Stimulated activated CD8-positive, alpha-beta memory T cell treated with anti-CD3 and anti-CD28 coated beads, Interleukin-7, amount 100 ng/mL, for 48 hours (primary cell): ENCODE measurements around the gene TMEM98.
"Not testable (repeated sequence)": the region's sequence is repeated elsewhere in the genome, so short reads cannot be mapped to it uniquely, and the experiment has no call there.

Source experiments
- DNase-seq, 2 donors: peaks; one replicate each; pipeline ENCODE4 v3.0.0-alpha.2; 2020; ENCODE audit warnings: low read depth in 1 of 2; ENCODE audit errors: extremely low read depth in 1 of 2

The TMEM98 gene

DNA sequence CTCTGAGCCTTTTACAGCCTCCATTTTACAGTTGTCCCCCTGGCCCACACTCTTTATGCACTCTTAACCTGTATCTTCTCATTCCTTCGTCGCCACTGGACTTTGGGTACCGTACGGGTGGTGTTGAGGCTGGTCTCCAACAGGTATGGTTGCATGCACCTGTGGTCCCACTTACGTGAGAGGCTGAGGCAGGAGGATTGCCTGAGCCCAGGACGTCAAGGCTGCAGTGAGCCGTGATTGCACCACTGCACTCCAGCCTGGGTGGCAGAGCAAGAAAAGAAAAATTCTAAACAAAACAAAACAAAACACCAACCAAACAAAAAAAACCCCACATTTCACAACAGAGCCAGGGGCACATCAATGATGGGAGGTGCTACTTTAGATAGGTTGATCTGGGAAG, 14.4 kb upstream of the TMEM98 start:
- no peak for DNase-seq

DNA sequence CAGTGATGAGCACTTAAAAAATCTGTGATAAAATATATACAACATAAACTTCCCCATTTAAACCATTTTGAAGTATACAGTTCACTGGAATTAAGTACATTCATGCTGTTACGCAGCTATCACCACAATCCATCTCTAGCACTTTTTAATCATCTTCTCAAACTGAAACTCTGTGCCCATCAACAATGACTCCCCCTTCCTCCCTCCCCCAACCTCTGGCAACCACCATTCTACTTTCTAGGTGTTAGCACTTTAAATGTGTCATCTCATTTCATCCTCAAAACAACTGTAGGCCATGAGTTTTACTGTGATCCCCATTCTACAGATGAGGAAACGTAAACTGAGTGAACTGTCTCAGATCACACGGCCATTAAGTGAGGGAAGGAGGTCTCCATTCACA, 13.8 kb upstream of the TMEM98 start:
- DNase-seq: peak in 1 of 2 donors; percentile 58

DNA sequence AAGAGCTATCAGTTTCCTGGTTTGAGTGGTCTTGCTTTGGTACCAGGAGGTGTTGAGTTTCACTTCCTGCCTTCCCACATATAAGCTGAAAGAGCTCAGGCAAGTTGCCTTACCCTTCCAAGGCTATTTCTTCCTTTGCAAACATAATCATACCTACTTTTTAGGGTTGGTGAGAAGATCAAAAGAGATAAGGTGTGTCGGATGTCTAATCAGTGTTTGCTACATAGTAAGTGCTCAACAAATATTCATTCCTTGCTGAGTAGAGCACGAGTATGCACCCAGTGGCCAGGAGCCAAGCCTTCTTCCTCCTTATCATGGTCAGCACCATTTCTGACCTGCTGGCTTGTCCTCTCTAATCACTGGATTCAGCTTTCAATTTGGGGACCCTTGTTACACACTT, 12.7 kb upstream of the TMEM98 start:
- DNase-seq: no peak

GRCh38 chr17:32916134-32916533, 11.8 kb upstream of the TMEM98 start:
- DNase-seq: no peak

DNA sequence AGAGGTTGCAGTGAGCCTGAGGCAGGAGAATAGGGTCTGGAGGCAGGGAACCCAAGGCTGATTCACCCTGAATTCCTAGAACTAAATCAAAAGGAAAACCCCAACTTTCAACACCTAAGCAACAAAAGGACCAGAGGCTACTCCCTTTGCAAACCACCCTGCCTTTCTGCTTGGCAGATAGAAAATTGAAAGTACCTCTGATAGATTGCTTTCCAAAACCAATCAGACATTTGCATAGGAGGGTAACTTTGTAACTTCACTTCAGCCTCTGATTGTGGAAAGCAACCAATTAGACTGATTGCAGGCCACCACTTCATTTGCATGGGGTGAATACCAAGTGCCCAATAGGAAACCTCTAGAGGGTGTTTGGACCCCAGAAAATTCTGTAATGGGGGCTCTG, 10.9 kb upstream of the TMEM98 start:
- DNase-seq: no peak

- no peak for DNase-seq
These were observed 10.1 kb upstream of the TMEM98 start for GRCh38 chr17:32917842-32918241.

DNA sequence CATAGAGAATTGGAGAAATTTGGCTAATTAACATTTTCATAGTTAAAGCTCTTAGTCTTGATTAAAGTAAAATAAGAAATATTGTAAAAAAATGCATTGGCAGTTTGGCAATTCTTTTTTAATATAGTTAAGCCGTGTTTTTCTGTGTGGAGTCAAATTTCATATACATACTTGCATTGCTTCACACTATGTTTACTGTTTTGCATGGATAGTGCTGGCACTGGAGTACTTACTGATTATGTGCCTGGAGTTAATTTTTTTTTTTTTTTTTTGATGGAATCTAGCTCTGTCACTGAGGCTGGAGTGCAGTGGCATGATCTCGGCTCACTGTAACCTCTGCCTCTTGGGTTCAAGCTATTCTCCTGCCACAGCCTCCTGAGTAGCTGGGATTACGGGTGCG, 8.1 kb upstream of the TMEM98 start:
- not testable (repeated sequence) for DNase-seq

- DNase-seq: no peak
These were observed 7.7 kb upstream of the TMEM98 start for GRCh38 chr17:32920293-32920692.

DNA sequence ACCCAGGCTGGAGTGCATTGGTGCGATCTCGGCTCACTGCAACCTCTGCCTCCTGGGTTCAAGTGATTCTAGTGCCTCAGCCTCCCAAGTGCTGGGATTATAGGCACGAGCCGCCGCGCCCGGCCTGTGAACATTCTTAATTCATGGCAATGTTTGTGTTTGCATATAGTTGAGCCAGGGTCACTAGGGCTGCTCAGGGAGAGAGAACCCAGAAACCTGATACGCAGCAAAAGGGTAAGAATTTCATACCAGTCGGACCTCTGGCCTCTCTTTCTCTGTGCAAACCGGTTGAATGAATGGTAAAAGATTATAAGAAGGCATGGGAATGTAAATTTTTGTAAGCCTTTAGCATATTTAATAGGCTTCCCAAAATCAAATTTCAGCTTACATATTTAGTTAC, 6.9 kb upstream of the TMEM98 start:
- no peak for DNase-seq

- not testable (repeated sequence) for DNase-seq
These were observed 4.0 kb upstream of the TMEM98 start for GRCh38 chr17:32923905-32924304.

DNA sequence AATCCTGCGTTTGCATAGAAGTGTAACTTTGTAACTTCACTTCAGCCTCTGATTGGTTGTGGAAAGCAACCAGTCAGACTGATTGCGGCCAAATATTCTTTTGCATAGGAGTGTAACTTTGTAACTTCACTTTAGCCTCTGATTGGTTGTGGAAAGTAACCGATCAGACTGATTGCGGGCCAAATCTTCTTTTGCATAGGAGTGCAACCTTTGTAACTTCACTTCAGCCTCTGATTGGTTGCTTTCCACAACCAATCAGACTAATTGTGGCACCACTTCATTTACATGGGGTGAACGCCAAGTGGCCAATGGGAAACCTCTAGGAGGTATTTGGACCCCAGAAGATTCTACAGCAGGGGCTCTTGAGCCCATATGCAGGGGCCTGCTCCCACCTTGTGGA, 1.8 kb upstream of the TMEM98 start:
- DNase-seq: no peak

- DNase-seq: not testable (repeated sequence)
These were observed 1.2 kb upstream of the TMEM98 start for GRCh38 chr17:32926789-32927188.

DNA sequence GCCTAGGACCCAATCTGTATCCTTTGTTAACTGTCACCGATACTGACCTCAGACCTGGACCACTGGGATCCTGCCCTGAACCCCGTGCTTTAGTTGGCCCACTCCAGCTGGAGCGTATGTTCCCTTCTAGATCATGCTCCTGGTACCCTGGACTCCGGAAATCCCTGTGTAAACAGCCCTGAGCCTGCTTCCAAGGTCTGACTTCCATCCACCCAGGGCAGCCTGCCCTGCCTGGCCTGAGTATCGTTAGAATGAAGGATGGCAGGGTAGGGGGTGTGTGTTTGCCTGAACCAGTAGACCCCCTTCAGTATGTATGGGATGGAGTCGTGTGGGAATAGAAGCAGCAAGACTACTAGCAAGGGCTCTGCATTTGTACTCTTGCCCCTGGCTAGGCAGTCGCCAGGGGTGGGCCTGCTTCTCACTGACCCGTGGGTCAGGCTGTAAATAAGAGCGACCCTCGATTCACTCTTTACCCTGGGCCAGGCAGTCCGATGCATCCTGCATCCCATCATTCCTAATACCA, 691 bp upstream of the TMEM98 start:
- no peak for DNase-seq

DNA sequence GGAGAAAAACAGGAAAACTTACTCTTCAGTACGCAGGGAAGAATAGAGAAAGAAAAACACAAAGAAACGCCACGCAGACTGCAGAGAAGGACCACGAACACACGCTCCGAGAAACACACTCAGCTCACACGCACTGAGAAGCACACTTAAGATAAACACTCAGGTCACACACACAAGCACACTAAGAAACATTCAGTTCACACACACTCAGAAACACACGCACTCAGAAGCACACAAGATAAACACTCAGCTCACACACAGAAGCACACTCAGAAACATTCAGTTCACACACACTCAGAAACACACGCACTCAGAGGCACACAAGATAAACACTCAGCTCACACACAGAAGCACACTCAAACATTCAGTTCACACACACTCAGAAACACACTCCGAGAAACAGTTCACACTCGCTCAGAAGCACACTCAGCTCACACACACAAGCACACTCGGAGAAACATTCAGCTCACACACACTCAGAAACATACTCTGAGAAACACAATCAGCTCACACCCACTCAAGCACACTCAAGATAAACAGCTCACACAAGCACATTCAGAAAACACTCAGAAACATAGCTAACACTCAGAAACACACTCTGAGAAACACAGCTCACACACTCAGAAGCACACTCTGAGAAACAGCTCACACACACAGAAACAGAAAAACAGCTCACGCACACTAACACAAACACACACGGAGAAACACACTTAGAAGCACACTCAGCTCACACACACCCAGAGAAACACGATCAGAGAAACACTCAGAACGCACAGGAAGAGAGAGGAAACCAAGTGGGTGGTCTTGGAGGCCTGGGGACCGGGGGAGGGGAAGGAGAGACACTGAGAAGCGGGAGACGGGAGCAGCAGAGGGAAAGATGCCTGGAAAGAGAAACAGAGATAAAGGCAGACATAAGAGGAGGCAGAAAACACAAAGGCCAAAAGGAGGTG, 908 bp downstream of the TMEM98 start:
- DNase-seq: no peak

GRCh38 chr17:32929588-32929987, 1.6 kb downstream of the TMEM98 start:
- DNase-seq: no peak

GRCh38 chr17:32930512-32930911, 2.6 kb downstream of the TMEM98 start:
- DNase-seq: no peak

- no peak for DNase-seq
These were observed 3.7 kb downstream of the TMEM98 start for GRCh38 chr17:32931686-32932085.

GRCh38 chr17:32933881-32934280, 5.9 kb downstream of the TMEM98 start:
- no peak for DNase-seq

- DNase-seq: no peak
These were observed 7.8 kb downstream of the TMEM98 start for GRCh38 chr17:32935726-32936125.

DNA sequence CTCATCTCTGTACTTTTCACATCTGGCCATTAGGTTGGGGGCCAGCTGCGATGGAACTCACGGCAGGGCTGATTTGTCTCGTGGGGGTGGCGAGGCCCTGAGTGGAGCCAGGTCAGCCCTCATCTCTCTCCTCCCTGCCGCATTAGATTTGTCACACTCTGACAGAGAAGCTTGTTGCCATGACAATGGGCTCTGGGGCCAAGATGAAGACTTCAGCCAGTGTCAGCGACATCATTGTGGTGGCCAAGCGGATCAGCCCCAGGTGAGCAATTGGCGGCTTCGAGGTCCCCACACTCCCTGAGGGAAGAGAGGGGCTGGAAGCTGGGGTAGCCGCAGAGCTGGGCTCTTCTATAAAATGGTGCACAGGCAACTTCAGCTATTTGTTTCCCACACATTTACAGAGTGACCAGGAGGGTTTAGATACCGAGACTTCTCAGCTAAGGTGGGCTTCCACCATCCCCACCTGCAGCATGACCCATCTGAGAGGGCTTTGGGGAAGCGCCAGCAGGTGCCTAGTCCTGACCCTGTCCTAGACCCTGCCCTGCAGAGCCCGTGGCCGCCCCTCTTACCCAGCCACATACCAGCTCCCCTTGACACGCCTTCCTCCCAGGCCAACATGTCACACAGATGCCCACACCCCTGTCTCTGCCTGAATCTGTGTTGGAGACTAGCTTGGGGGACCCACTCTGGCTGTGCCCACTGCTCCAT, 8.4 kb downstream of the TMEM98 start:
- DNase-seq: no peak

DNA sequence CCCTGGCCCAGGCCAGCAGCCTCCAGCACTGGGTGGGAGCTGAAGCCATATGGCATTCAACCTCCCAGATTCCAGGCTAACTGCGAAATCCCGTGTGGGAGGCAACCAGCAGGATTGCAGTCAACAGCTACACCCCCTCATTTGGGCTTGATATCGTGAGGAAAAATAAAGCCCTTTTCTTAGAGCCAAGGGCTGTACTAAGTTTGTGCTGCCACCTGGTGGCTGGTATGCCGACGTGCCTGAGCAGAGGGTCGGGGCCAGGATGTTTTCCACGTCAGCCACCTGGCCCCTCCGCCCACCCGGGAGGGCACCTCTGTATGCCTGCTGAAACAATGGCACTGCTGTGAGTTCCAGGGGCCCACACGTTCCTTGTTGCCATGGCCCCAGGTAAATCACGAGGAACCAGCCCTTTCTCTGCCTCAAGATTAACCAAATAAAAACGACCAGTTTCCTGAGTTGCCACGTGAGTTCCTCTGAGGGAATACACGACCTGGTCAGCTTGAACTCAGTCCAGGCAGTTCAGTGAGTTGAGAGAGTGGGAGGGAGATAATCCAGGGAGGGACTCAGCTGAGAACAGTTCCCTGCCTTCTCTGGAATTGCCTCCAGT, 9.0 kb downstream of the TMEM98 start:
- peak; percentile 14 to 45 for DNase-seq
